OCI-LY3 (cell line): ENCODE results near the gene S100A7A.

Source experiments
- CTCF ChIP-seq: fragments of 200-600, 300-600 bp; sonication (generic); IDR thresholded peaks from 2 replicates; pipeline ENCODE4 v1.5.1; 2014; ENCODE audit warnings: antibody characterized with exemption, low read length, low read depth
- EZH2phosphoT487 ChIP-seq: fragments of 200-600 bp; shearing (Covaris generic); IDR thresholded peaks from 2 replicates; pipeline ENCODE4 v1.6.1; 2018; ENCODE audit warnings: antibody characterized with exemption, mixed run types, low read depth

GRCh38 chr1:153396461-153396860 is 19.9 kb upstream of the S100A7A start:
- no peak for TF ChIP-seq CTCF
- TF ChIP-seq EZH2phosphoT487 = no peak
